ENCODE results near the gene DOK7.

DOK7 gene

DNA sequence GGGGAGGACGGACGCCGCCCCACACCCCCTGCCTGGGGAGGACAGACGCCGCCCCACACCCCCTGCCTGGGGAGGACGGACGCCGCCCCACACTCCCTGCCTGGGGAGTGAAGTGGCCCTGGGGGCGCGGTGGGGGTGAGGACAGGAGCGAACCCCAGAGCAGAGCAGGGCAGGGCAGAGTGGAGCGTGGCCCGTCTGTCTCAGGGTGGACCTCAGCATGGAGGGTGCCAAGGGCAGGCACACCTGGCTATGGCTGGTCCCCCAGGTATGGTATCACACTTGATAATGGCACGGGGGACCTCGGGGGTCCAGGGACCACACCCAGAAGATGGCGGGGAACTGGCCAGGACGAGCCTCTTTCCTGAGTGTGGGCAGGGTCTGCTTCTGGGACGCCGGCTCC lies 59.5 kb downstream of the DOK7 start:
- Mint-ChIP-seq H3K4me3 (no peak overlapping the region), H3K27me3 (no peaks in the 10 kb centered on the region), H3K36me3 (ENCODE audit: low read depth) (peaks cover 84% of the 10 kb centered on the region), H3K9me3 (no peaks in the 10 kb centered on the region), H3K4me1 (ENCODE audit: low read depth) (peaks cover 7% of the 10 kb centered on the region), H3K27ac (no peak overlapping the region)
- no peak for DNase-seq

DNA sequence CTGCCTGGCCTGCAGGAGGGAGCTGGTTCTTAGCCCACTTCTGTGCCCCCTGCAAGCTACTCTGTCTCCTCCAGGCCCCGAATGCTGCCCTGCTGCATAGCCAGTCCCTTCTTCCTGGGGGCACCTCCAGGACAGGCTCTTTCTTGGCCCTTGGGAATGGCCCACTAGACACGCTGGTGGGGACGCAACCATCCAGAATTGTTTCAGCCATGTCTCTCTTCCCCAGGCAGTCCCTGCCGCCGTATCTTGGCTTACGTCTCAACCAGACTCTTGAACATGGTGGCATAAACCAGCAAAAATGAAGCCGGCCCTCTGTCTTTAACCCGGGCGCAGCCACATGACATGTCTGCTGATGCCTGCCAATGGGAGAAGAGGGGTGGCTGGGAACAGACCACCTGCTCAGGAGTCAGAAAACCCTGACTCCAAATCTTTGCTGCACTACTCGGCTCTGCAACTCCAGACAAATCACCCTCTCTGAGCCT lies 60.1 kb downstream of the DOK7 start:
- no peaks in the 10 kb centered on the region for H3K27me3 Mint-ChIP-seq
- no peak for DNase-seq
- H3K4me3 Mint-ChIP-seq = no peak overlapping the region
- H3K4me1 Mint-ChIP-seq (ENCODE audit: low read depth) = peaks cover 13% of the 10 kb centered on the region
- H3K9me3 Mint-ChIP-seq = no peaks in the 10 kb centered on the region
- H3K36me3 Mint-ChIP-seq (ENCODE audit: low read depth) = peaks cover 83% of the 10 kb centered on the region
- H3K27ac Mint-ChIP-seq = no peak overlapping the region

GRCh38 chr4:3523628-3524221 lies 60.6 kb downstream of the DOK7 start:
- peaks cover 16% of the 10 kb centered on the region for H3K4me1 Mint-ChIP-seq (ENCODE audit: low read depth)
- no peak overlapping the region for H3K27ac Mint-ChIP-seq
- H3K4me3 Mint-ChIP-seq = no peak overlapping the region
- peaks cover 87% of the 10 kb centered on the region for H3K36me3 Mint-ChIP-seq (ENCODE audit: low read depth)
- H3K27me3 Mint-ChIP-seq = no peaks in the 10 kb centered on the region
- no peak for DNase-seq
- H3K9me3 Mint-ChIP-seq = no peaks in the 10 kb centered on the region

DNA sequence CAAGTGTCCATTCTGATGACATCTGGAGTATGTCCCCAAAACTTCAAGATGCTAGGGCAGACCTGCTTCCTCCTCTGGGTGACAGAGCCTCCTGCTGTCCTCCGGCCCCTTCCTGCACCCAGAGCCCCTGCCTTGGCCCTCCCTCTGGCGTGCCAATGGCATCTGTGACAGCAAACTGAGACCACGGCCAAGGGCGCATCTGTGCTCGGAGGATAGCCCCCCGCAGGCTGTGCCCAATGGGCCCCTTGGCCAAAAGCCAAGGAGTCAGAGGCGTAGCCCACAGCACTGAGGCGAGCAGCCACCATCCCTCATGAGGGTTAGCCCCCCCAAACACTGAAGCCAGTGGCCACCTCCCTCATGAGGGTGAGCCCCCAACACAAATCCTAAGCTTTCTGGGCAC lies 61.2 kb downstream of the DOK7 start:
- Mint-ChIP-seq H3K4me1 (ENCODE audit: low read depth) (peaks cover 18% of the 10 kb centered on the region), H3K9me3 (no peaks in the 10 kb centered on the region), H3K4me3 (no peak overlapping the region), H3K27ac (no peak overlapping the region), H3K27me3 (no peaks in the 10 kb centered on the region), H3K36me3 (ENCODE audit: low read depth) (peaks cover 87% of the 10 kb centered on the region)
- no peak for DNase-seq

GRCh38 chr4:3524920-3525319 lies 61.8 kb downstream of the DOK7 start:
- no peak overlapping the region for H3K4me3 Mint-ChIP-seq

DNA sequence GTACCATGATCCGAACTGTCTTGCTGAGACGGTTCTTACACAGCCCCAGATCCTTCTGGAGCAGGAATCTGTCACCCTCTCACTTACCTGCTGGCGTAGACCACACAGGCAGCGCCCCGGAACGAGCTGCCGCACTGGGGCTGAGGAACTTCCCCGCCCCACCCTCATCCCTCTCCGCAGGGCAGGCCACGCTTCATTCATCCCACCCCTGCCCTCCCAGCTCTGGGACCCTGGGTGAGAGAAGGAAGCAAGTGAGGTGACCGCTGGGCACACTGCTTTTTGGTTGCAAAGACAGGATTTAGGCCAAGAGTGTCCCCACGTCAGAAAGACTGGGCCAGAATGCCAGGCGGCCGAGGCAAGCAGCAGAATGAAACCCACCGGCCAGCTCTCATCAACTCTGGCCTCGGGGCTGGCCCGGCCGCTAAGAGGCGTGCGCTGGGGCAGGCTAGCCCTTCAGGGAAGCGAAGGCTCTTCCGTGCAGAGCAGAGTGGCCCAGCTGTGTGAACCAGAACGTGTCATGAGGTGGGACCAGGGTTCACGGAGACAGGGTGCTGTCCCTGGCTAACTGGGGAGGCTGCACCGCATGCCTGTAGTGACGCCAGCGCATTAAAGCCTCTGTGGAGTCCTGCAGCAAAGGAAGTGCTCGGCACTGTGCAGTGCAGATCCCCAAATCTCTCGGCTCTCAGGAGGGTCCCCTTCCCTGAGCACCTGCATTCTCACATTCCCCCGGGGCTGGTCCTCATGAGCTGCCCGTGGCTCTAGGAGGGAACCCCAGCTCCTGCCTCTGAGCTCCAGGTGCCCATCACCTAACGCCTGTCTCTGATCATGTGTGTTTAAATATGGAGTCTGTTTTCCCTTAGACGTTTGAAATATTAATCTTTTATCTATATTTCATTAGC lies 62.7 kb downstream of the DOK7 start:
- Mint-ChIP-seq H3K36me3 (ENCODE audit: low read depth) (peaks cover 82% of the 10 kb centered on the region), H3K4me1 (ENCODE audit: low read depth) (peaks cover 31% of the 10 kb centered on the region), H3K27ac (no peak overlapping the region), H3K4me3 (no peak overlapping the region), H3K9me3 (no peaks in the 10 kb centered on the region), H3K27me3 (no peaks in the 10 kb centered on the region)
- DNase-seq = no peak

More at GRCh38 chr4:3524920-3525319, 61.8 kb downstream of the DOK7 start:
- Mint-ChIP-seq H3K27me3 (no peaks in the 10 kb centered on the region), H3K9me3 (no peaks in the 10 kb centered on the region), H3K4me1 (ENCODE audit: low read depth) (peaks cover 23% of the 10 kb centered on the region), H3K27ac (no peak overlapping the region), H3K36me3 (ENCODE audit: low read depth) (peaks cover 87% of the 10 kb centered on the region)
- no peak for DNase-seq

GRCh38 chr4:3526456-3526855 lies 63.4 kb downstream of the DOK7 start:
- Mint-ChIP-seq H3K9me3 (no peaks in the 10 kb centered on the region), H3K27me3 (no peaks in the 10 kb centered on the region), H3K4me3 (no peak overlapping the region), H3K4me1 (ENCODE audit: low read depth) (peaks cover 37% of the 10 kb centered on the region), H3K27ac (peak overlapping the region; percentile 68), H3K36me3 (ENCODE audit: low read depth) (peaks cover 79% of the 10 kb centered on the region)
- DNase-seq = no peak

DNA sequence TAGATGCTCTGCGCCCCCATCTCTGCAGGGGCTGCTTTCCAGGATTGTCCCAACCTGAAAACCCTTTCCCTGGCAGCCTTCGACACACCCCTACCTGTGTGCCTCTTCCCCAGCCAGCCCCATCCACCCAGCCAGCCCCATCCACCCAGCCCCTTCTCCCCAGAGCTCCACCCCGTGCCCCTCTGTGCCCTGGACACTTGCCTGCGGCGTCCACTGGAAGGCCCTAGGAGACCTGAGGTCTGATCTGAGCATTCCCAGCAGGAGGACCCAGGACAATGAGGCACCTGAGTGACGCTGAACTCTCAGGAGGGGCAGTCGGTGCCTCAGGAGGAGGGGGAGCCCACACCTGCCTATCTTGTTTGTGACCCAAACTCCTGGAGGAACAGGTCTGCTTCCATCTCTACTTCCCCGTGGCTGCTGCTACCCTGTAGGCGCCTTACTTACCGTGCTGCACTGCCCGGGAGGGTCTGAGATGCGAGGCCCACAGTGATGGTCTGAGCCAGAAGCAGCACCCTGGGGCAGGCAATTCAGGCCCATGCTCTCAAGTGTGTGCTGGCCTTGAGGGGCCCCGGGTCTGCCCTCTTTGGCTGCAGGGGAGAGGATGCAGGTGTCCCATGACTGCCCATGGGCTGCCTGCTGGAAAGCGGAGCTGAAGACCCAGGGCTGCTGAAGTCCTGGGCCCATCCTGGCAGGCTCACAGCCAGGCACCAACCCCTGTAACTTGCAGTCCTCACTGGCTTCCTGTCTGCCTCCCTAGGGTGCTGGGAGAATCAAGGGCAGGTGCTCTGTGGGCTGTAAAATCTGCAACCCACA lies 64.2 kb downstream of the DOK7 start:
- no peaks in the 10 kb centered on the region for H3K27me3 Mint-ChIP-seq
- no peaks in the 10 kb centered on the region for H3K9me3 Mint-ChIP-seq
- DNase-seq = no peak
- H3K4me1 Mint-ChIP-seq (ENCODE audit: low read depth) = peaks cover 40% of the 10 kb centered on the region
- peaks cover 77% of the 10 kb centered on the region for H3K36me3 Mint-ChIP-seq (ENCODE audit: low read depth)
- H3K4me3 Mint-ChIP-seq = no peak overlapping the region
- H3K27ac Mint-ChIP-seq = no peak overlapping the region

GRCh38 chr4:3527914-3528876 lies 65.1 kb downstream of the DOK7 start:
- H3K9me3 Mint-ChIP-seq = no peaks in the 10 kb centered on the region
- no peaks in the 10 kb centered on the region for H3K27me3 Mint-ChIP-seq
- peaks cover 70% of the 10 kb centered on the region for H3K36me3 Mint-ChIP-seq (ENCODE audit: low read depth)
- peak overlapping the region; percentile 37 for H3K27ac Mint-ChIP-seq
- peaks cover 43% of the 10 kb centered on the region for H3K4me1 Mint-ChIP-seq (ENCODE audit: low read depth)
- no peak for DNase-seq
- no peak overlapping the region for H3K4me3 Mint-ChIP-seq

- Mint-ChIP-seq H3K4me3 (no peak overlapping the region), H3K9me3 (no peaks in the 10 kb centered on the region), H3K27me3 (no peaks in the 10 kb centered on the region), H3K4me1 (ENCODE audit: low read depth) (peaks cover 44% of the 10 kb centered on the region), H3K27ac (no peak overlapping the region), H3K36me3 (ENCODE audit: low read depth) (peaks cover 60% of the 10 kb centered on the region)
- no peak for DNase-seq
Observed at GRCh38 chr4:3529363-3529762, 66.3 kb downstream of the DOK7 start.

DNA sequence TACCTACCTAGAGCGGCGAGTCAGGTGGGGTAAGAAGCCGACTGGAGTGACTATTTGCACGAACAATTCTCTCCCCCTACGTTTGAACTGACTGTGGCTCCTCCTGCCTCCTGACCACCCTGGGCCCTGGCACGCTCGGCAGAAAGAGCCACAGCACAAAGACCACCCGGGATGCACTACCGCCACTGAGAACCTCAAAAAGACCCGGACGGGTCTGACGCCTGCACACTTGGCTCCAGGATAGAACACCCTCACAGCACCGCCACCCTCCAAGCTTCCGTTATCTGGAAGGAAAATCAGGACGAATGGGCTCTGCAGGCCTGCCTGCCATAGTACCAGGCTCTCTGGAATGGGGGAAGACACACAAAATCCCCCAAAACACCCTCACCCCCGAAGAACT lies 66.9 kb downstream of the DOK7 start:
- no peak for DNase-seq
- Mint-ChIP-seq H3K27me3 (peaks cover under 1% of the 10 kb centered on the region), H3K36me3 (ENCODE audit: low read depth) (peaks cover 54% of the 10 kb centered on the region), H3K4me3 (peak overlapping the region; percentile 100), H3K27ac (peak overlapping the region; percentile 38), H3K4me1 (ENCODE audit: low read depth) (peaks cover 44% of the 10 kb centered on the region), H3K9me3 (no peaks in the 10 kb centered on the region)

- Mint-ChIP-seq H3K4me1 (ENCODE audit: low read depth) (peaks cover 44% of the 10 kb centered on the region), H3K36me3 (ENCODE audit: low read depth) (peaks cover 48% of the 10 kb centered on the region), H3K9me3 (no peaks in the 10 kb centered on the region), H3K4me3 (peak overlapping the region; percentile 100), H3K27ac (peak overlapping the region; percentile 52), H3K27me3 (peaks cover 6% of the 10 kb centered on the region)
- DNase-seq = no peak
Observed at GRCh38 chr4:3530663-3531254, 67.7 kb downstream of the DOK7 start.

DNA sequence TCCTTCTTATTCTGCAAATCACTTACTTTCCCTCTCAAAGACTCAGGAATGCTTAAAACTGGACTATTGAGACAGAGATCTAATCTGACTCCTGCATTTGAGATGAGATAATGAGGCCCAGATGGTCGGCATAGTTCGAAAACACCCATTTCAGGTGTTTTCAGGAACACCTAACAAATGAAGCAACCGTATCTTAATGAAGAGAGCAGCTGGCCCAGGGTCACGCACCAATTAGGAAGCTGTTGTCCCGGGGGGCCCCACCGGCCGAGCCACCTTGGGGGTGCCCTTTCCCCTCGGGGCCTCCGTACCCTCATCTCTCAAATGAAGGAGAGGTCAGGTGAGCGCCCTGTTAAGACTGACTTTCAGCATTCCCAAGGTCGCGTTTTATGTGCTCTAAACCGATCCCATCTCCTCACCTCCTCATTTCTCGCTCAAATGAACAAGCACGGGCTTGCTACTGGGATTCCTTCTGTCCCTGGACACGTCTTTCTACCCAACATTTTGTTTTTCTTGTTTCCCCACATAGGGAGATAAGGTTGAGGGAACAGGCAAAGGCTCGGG lies 68.3 kb downstream of the DOK7 start:
- Mint-ChIP-seq H3K4me1 (ENCODE audit: low read depth) (peaks cover 44% of the 10 kb centered on the region), H3K27me3 (peaks cover 6% of the 10 kb centered on the region), H3K4me3 (peak overlapping the region; percentile 100), H3K27ac (peak overlapping the region; percentile 74), H3K36me3 (ENCODE audit: low read depth) (peaks cover 46% of the 10 kb centered on the region), H3K9me3 (no peaks in the 10 kb centered on the region)
- DNase-seq = no peak
